Skin of body (tissue), 3 donors: ENCODE measurements around the gene DDX3X. TPM values are rescaled to one million over a fixed set of nuclear protein-coding genes. Genes with fewer than 3 reads are reported as not detected.
"Not testable (repeated sequence)": the region's sequence is repeated elsewhere in the genome, so short reads cannot be mapped to it uniquely, and the experiment has no call there.

Experiments
- DNase-seq: peaks from one replicate; lab custom pipeline; 2025; lab: John Stamatoyannopoulos, UW
- small RNA-seq: library from RNA; depleted of rRNA; stranded (forward); fragments of <200 nt; gene quantifications from one replicate; pipeline ENCODE3, GENCODE V24; 2014; ENCODE audit warnings: low replicate concordance
- total RNA-seq: library from RNA; depleted of rRNA; stranded (reverse); fragments of >200 nt; gene quantifications from one replicate; pipeline ENCODE4 v1.2.3, GENCODE V29; 2014

Gene DDX3X
- total RNA-seq, 1 donor from 2014 or later, result 282 TPM

- not testable (repeated sequence) for DNase-seq
Measured at GRCh38 chrX:41411222-41411621, 77.3 kb downstream of the DDX3X start.

DNA sequence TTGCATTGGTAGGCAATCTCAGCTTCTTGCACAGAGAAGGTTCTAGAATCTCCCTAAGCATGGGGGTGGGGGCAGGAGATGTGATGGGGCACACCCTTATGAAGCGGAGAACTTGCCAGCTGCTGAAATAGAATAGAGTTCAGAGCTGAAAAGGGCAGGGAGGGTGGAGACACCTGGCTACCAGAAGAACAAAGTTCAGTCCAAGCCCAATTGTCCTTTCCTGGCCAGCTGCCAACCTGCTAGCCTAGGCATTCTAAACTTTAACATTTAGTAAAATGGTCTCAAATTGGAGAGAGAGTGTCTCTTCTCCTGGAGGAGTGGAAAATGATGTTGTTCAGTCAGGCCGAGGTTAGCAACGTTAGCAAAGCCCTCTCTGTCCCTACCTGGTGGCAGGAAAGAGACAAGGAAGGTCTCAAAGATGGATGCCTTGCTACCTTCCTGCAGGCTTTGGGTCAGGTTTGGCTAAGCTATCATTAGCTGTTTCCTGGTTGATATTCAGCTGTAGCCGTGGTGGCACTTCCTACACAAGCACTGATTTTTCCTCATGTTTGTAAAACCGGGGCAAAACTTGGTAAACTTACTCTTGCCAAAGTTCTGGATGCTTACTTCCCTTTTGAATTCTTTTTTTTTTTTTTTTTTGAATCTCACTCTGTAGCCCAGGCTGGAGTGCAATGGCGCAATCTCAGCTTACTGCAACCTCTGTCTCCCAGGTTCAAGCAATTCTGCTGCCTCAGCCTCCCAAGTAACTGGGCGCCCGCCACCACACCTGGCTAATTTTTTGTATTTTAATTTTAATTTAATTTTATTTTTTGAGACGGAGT is 78.5 kb downstream of the DDX3X start:
- no peak for DNase-seq

Small RNA genes lying within 50 kb of the gene (small RNA-seq; reads per million reads assigned to genes)
- gene RF00019, result not detected
- not detected for gene RNA5SP502

Other genes with a start within 250 kb of the DDX3X start
- 122 TPM for gene USP9X, start 248.7 kb upstream of the DDX3X start, total RNA-seq
- not detected for gene NYX, start 113.2 kb downstream of the DDX3X start, total RNA-seq